22Rv1 (cell line): ENCODE data around the gene ZCWPW1.

Source experiments
- CTCF ChIP-seq: fragments of 450-650 bp; IDR thresholded peaks from 2 replicates; pipeline ENCODE4 v1.5.1; 2017; ENCODE audit warnings: mild to moderate bottlenecking
- ZFX ChIP-seq: fragments of 450-650 bp; IDR thresholded peaks from 2 replicates; pipeline ENCODE4 v1.6.1; 2017; ENCODE audit warnings: antibody characterized with exemption, borderline replicate concordance

- no peak for TF ChIP-seq CTCF
- no peak for TF ChIP-seq ZFX
Measured at GRCh38 chr7:100401811-100402210, 26.7 kb downstream of the ZCWPW1 start.
